DMS153 treated with DMSO at 0.1 percent for 48 hours (cell line): Measurements from ENCODE around the gene NAALADL2.
"Not testable (repeated sequence)": the region's sequence is repeated elsewhere in the genome, so short reads cannot be mapped to it uniquely, and the experiment has no call there.

Experiments
- DNase-seq: peaks from one replicate; lab custom pipeline; 2025; ENCODE audit not compliant: unreplicated experiment; lab: John Stamatoyannopoulos, UW

NAALADL2 gene

GRCh38 chr3:175726228-175726627, 867.1 kb downstream of the NAALADL2 start:
- no peak for DNase-seq

- no peak for DNase-seq
Measured at GRCh38 chr3:175728566-175728965, 869.4 kb downstream of the NAALADL2 start.

GRCh38 chr3:175729466-175729865, 870.3 kb downstream of the NAALADL2 start:
- no peak for DNase-seq

GRCh38 chr3:175731543-175731942, 872.4 kb downstream of the NAALADL2 start:
- DNase-seq, result no peak

- no peak for DNase-seq
Measured at GRCh38 chr3:175732017-175732416, 872.9 kb downstream of the NAALADL2 start.

- no peak for DNase-seq
Measured at GRCh38 chr3:175735866-175736265, 876.7 kb downstream of the NAALADL2 start.

GRCh38 chr3:175737646-175738572, 878.8 kb downstream of the NAALADL2 start:
- DNase-seq, result no peak

- DNase-seq, result no peak
Measured at GRCh38 chr3:175741951-175742350, 882.8 kb downstream of the NAALADL2 start.

GRCh38 chr3:175743733-175744400, 884.7 kb downstream of the NAALADL2 start:
- no peak for DNase-seq

GRCh38 chr3:175746308-175746707, 887.2 kb downstream of the NAALADL2 start:
- no peak for DNase-seq

GRCh38 chr3:175748087-175748730, 889.1 kb downstream of the NAALADL2 start:
- DNase-seq, result no peak

GRCh38 chr3:175749981-175750380, 890.8 kb downstream of the NAALADL2 start:
- no peak for DNase-seq

- DNase-seq, result no peak
Measured at GRCh38 chr3:175751089-175751488, 892.0 kb downstream of the NAALADL2 start.

GRCh38 chr3:175763948-175764347, 904.8 kb downstream of the NAALADL2 start:
- DNase-seq, result no peak

- no peak for DNase-seq
Measured at GRCh38 chr3:175764722-175765121, 905.6 kb downstream of the NAALADL2 start.

- DNase-seq, result no peak
Measured at GRCh38 chr3:175770426-175770825, 911.3 kb downstream of the NAALADL2 start.

GRCh38 chr3:175777495-175777894, 918.4 kb downstream of the NAALADL2 start:
- DNase-seq, result no peak

- DNase-seq, result no peak
Measured at GRCh38 chr3:175777965-175778364, 918.8 kb downstream of the NAALADL2 start.

GRCh38 chr3:175778994-175779393, 919.9 kb downstream of the NAALADL2 start:
- no peak for DNase-seq

- DNase-seq, result not testable (repeated sequence)
Measured at GRCh38 chr3:175787109-175787508, 928.0 kb downstream of the NAALADL2 start.

GRCh38 chr3:175792245-175792644, 933.1 kb downstream of the NAALADL2 start:
- no peak for DNase-seq

- DNase-seq, result no peak
Measured at GRCh38 chr3:175798326-175798725, 939.2 kb downstream of the NAALADL2 start.
